OCI-LY7 (cell line): ENCODE results near the gene CHST3. TPM values are rescaled to one million over a fixed set of nuclear protein-coding genes. Genes with fewer than 3 reads are reported as not detected.

Experiments
- BruUV-seq: library from RNA; stranded (reverse); fragments of 400-500 nt; replicated peaks from 2 replicates; lab custom pipeline; 2021; lab: Mats Ljungman, UMichigan
- CTCF ChIA-PET: fragments of 300-600 bp; sonication (Branson Sonifier 250); formaldehyde crosslinking; loops from one replicate; lab custom pipeline; 2022; ENCODE audit warnings: antibody characterized with exemption; ENCODE audit not compliant: unreplicated experiment; lab: Charles Lee
- POLR2A ChIA-PET: fragments of 300-600 bp; sonication (Branson Sonifier 250); formaldehyde crosslinking; loops from one replicate; lab custom pipeline; 2022; ENCODE audit warnings: antibody characterized with exemption; lab: Charles Lee
- DNase-seq: peaks from one replicate; pipeline ENCODE4 v3.0.0-alpha.2; 2015; ENCODE audit warnings: low spot score
- H2AFZ ChIP-seq: fragments of 200-600 bp; sonication (generic), shearing (Covaris generic); 2 replicates; pipeline ENCODE4 v1.6.1; 2014; ENCODE audit warnings: mild to moderate bottlenecking, antibody characterized with exemption, low read length, moderate library complexity
- H3K27ac ChIP-seq: fragments of 200-600 bp; sonication (generic); 2 replicates; pipeline ENCODE4 v1.5.1; 2014; ENCODE audit warnings: mixed run types, low read depth, mild to moderate bottlenecking, moderate library complexity, low read length, inconsistent platforms; ENCODE audit not compliant: poor library complexity, severe bottlenecking
- H3K36me3 ChIP-seq: fragments of 200-600 bp; sonication (generic); 2 replicates; pipeline ENCODE4 v1.6.1; 2014; ENCODE audit warnings: mild to moderate bottlenecking, antibody characterized with exemption, low read length, moderate library complexity, mixed read lengths; ENCODE audit not compliant: insufficient read depth
- H3K4me1 ChIP-seq: fragments of 200-600 bp; sonication (generic); 2 replicates; pipeline ENCODE4 v1.5.1; 2014; ENCODE audit warnings: mild to moderate bottlenecking, low read length; ENCODE audit not compliant: insufficient read depth, poor library complexity, severe bottlenecking
- H3K4me2 ChIP-seq: fragments of 200-600 bp; sonication (generic); 2 replicates; pipeline ENCODE4 v1.6.1; 2014; ENCODE audit warnings: mild to moderate bottlenecking, low read length
- H3K4me3 ChIP-seq: fragments of 200-600 bp; sonication (generic); 2 replicates; pipeline ENCODE4 v1.5.1; 2014; ENCODE audit warnings: mild to moderate bottlenecking, low read depth, low read length; ENCODE audit not compliant: poor library complexity, severe bottlenecking
- H3K79me2 ChIP-seq: fragments of 200-600 bp; sonication (generic); 2 replicates; pipeline ENCODE4 v1.6.1; 2016; ENCODE audit warnings: low read depth, mild to moderate bottlenecking, low read length, moderate library complexity, mixed read lengths; ENCODE audit not compliant: insufficient read depth
- H3K9me2 ChIP-seq: fragments of 200-600 bp; sonication (generic); 2 replicates; pipeline ENCODE4 v1.6.1; 2016; ENCODE audit warnings: mild to moderate bottlenecking, low read length, mixed read lengths; ENCODE audit not compliant: insufficient read depth
- H3K9me3 ChIP-seq: fragments of 200-600 bp; sonication (generic); 2 replicates; pipeline ENCODE4 v1.6.1; 2014; ENCODE audit warnings: mild to moderate bottlenecking, mixed run types, low read length, mixed read lengths
- H4K20me1 ChIP-seq: fragments of 200-600 bp; sonication (generic); 2 replicates; pipeline ENCODE4 v1.6.1; 2014; ENCODE audit warnings: mild to moderate bottlenecking, antibody characterized with exemption, low read length, moderate library complexity, mixed read lengths; ENCODE audit not compliant: insufficient read depth
- EZH2phosphoT487 ChIP-seq: fragments of 200-600 bp; sonication (generic); IDR thresholded peaks from 2 replicates; pipeline ENCODE4 v1.6.1; 2018; ENCODE audit warnings: low read depth, borderline replicate concordance, mild to moderate bottlenecking, mixed run types, antibody characterized with exemption, low read length, moderate library complexity, mixed read lengths
- intact Hi-C: fragments of 100-400 bp; cut with micrococcal nuclease; formaldehyde crosslinking; loops from one replicate; pipeline ENCODE4 v1.10.0; 2022; ENCODE audit not compliant: unreplicated experiment
- total RNA-seq, 2 experiments: library from RNA; depleted of rRNA in 1 of 2; stranded (reverse); fragments of >200 nt in 1 of 2; shearing (Covaris generic) in 1 of 2; gene quantifications; 2 replicates each; pipeline ENCODE4 v1.2.3, GENCODE V29; 2014 to 2022
- TF ChIP-seq, protein P1 (sequence below): fragments of 200-600 bp; sonication (generic); conservative IDR thresholded peaks from 2 replicates; pipeline ENCODE4 v1.5.1; 2014; ENCODE audit warnings: mild to moderate bottlenecking, antibody characterized with exemption, low read length, moderate library complexity, mixed read lengths

Gene CHST3
- total RNA-seq, 2 experiments from 2014 or later = not detected

DNA sequence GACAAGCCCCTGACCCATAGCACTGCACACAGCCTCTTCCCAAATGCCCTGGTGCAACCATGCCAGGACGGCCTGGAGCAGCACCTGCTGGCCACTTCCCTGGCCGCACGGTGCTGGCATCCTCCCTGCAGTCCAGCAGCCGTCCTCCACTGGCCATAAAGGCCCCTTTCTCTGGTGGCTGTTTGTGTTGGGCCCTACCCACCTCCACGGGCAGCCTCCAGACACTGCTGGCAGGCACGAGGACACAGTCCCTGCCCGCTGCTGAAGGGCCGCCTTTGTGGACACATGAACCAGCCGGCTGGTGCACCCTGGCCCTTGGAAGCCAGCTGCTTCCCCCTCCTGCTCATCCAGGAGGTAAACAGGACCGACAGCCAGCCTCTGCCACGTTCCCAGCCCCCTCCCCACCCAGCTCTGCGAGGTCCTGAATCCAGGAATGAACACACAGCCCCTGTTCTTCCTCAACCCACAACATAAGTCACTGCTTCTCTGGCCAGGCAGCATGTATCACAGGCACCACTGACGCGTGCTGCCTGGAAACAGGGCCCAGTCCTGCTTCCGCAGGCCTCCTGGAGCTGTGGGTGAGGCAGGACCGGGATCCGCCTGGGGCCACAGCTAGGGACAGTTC lies 80.3 kb downstream of the CHST3 start:
- ChIA-PET CTCF (no interaction called here), POLR2A (interaction anchor here (0.6 kb wide), 1 partner anchor 705 kb away, joined by 5 read pairs; no protein-coding TSS in a partner anchor)
- no peak for DNase-seq
- no peak overlapping the region for H2AFZ ChIP-seq
- no peaks in the 10 kb centered on the region for H3K79me2 ChIP-seq
- no peaks in the 10 kb centered on the region for H3K9me3 ChIP-seq
- H3K4me1 ChIP-seq = no peaks in the 10 kb centered on the region
- intact Hi-C loops = no loop called here
- TF ChIP-seq, protein P1, sequence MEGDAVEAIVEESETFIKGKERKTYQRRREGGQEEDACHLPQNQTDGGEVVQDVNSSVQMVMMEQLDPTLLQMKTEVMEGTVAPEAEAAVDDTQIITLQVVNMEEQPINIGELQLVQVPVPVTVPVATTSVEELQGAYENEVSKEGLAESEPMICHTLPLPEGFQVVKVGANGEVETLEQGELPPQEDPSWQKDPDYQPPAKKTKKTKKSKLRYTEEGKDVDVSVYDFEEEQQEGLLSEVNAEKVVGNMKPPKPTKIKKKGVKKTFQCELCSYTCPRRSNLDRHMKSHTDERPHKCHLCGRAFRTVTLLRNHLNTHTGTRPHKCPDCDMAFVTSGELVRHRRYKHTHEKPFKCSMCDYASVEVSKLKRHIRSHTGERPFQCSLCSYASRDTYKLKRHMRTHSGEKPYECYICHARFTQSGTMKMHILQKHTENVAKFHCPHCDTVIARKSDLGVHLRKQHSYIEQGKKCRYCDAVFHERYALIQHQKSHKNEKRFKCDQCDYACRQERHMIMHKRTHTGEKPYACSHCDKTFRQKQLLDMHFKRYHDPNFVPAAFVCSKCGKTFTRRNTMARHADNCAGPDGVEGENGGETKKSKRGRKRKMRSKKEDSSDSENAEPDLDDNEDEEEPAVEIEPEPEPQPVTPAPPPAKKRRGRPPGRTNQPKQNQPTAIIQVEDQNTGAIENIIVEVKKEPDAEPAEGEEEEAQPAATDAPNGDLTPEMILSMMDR = no peak
- no peak for TF ChIP-seq EZH2phosphoT487
- no peak overlapping the region for H3K27ac ChIP-seq
- no peak overlapping the region for H3K4me2 ChIP-seq
- H4K20me1 ChIP-seq = no peaks in the 10 kb centered on the region
- H3K4me3 ChIP-seq = no peak overlapping the region
- no TSS peak for BruUV-seq
- no peaks in the 10 kb centered on the region for H3K36me3 ChIP-seq
- no peaks in the 10 kb centered on the region for H3K9me2 ChIP-seq

DNA sequence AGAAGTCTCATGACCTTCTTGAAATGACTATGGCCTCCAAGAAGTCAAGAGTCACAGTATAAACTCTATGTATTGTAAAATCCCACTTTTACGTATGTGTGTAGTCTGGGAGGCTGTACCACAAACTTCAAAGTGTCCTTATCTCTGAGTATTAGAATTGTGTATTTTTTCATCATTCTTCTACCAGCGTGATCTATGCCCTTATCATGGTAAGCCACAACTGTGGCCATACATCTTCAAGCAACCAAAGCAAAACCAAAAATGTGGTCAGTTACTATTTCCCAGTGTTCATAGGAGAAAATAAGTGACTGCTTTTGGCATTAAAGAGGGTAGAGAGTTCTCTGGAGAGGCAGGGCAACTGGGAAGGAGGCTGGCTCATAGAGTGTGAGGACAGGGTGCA lies 81.4 kb downstream of the CHST3 start:
- Histone ChIP-seq H4K20me1 (no peaks in the 10 kb centered on the region), H3K4me2 (no peak overlapping the region), H3K4me1 (no peaks in the 10 kb centered on the region), H2AFZ (no peak overlapping the region), H3K9me2 (no peaks in the 10 kb centered on the region), H3K27ac (no peak overlapping the region), H3K79me2 (no peaks in the 10 kb centered on the region), H3K4me3 (no peak overlapping the region), H3K9me3 (no peaks in the 10 kb centered on the region), H3K36me3 (no peaks in the 10 kb centered on the region)
- TF ChIP-seq EZH2phosphoT487 = no peak
- TF ChIP-seq, protein P1 = no peak
- intact Hi-C loops = no loop called here
- no peak for DNase-seq
- ChIA-PET POLR2A (interaction anchor here (0.6 kb wide), 2 partner anchors 75 to 652 kb away, joined by 3 to 4 read pairs; no protein-coding TSS in a partner anchor), CTCF (no interaction called here)
- no TSS peak for BruUV-seq
